Left kidney (tissue), 2 donors: ENCODE results near the gene TEX14. TPM values are rescaled to one million over a fixed set of nuclear protein-coding genes. Genes with fewer than 3 reads are reported as not detected.
"Not testable (repeated sequence)": the region's sequence is repeated elsewhere in the genome, so short reads cannot be mapped to it uniquely, and the experiment has no call there.

ENCODE experiments used
- DNase-seq: peaks from one replicate; pipeline ENCODE4 v3.0.0-alpha.2; 2013
- polyA plus RNA-seq: library from polyadenylated mRNA; unstranded; fragments of 120-200 nt; gene quantifications from one replicate; pipeline ENCODE4 v1.2.1, GENCODE V29; 2013; ENCODE audit not compliant: insufficient read length

The TEX14 gene
- polyA plus RNA-seq, 1 donor: 1.6 TPM

DNA sequence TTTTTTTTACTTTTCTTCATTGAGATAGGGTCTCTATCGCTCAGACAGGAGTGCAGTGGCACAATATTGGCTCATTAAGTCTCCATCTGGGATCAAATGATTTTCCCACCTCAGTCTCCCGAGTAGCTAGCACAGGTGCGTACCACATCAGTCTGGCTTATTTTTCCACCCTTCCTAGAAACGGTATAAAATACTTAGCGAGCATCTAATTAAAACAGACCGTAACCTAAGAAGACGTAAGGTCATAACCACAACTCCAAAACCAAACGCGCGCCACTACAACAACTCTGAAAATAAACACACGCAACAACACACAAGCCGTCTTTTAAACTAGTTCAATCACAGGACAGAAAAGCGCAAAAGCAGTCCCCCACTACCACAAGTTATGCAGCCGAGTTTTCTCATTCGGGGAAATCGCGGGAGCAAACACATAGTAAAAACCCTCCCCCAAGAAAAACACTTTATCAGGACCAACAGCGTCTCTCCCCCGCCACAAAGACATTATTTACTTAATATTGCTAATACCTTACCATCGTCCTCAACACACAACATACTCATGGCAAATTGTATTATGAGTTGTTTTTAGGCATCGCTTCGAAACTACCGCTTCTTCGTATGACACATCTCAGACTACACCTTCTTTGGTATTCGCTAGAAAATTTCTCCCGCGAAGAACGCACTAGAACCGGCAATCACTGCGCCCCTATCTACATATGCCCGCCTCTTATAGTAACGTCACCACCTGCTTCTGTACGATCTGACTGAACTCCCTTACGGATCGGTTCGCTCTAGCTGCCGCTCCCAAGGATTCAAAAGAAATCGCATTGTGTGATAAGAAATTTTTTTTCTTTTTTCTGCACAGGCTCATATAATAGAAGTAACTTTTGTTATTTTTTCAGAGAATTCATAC is 32.8 kb downstream of the TEX14 start:
- peak; percentile 94 for DNase-seq

DNA sequence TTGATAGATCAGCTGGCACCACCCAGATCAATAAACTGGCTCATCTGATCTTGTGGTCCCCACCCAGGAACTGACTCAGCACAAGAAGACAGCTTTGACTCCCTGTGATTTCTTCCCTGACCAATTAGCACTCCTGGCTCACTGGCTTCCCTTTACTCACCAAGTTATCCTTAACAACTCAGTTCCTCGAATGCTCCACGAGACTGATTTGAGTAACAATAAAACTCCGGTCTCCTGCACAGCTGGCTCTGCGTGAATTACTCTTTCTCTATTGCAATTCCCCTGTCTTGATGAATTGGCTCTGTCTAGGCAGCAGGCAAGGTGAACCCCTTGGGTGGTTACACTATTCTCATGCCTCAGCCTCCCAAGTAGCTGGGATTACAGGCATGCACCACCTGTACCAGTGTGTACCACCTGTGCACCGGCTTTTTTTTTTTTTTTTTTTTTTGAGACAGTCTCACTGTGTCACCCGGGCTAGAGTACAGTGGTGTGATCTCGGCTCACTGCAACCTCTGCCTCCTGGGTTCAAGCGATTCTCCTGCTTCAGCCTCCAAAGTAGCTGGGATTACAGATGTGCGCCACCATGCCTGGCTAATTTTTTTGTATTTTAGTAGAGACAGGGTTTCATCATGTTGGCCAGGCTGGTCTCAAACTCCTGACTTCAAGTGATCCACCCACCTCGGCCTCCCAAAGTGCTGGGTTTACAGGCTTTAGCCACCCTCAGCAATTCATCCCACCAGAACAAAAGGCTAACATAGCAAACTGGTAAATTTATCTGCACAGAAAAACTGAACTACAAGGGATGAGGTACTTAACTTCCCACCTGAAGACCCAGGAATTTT is 33.7 kb downstream of the TEX14 start:
- DNase-seq: not testable (repeated sequence)

DNA sequence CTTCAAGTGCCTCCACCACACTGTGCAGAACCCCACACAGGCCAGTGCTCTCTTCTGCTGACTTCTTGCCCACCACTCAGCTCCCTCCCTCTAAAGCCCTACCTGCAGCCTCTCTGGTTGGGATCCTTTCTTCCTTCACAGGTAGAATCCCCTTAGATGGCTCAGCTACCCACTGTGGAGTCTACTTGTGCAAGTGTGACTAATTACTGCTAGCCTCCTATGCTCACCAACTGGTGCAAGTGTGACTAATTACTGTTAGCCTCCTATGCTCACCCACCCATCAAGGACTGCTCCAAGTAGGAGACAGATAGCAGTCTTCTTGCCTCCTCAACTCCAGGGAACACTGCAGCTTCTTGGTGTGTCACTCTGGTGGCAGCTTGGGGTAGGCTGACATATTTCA is 43.6 kb downstream of the TEX14 start:
- no peak for DNase-seq

DNA sequence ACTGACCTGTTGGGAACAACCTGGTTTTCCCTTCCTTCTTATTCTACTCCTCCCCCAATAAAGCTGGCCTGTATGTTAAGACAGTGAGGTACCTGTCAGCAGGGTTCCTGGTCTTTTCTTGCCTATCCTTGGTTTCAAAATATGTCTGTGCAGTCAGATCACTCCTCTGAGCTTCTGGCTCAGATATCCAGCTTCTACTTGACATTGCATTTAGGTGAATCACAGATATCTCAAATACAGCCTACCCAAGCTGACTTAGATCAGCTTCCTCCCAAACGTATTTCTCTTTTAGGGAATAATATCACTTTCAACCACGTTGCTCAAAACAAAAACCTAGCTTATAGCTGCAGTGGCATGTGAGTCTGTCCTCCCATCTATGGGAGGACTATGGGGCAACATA is 48.7 kb downstream of the TEX14 start:
- DNase-seq: no peak

DNA sequence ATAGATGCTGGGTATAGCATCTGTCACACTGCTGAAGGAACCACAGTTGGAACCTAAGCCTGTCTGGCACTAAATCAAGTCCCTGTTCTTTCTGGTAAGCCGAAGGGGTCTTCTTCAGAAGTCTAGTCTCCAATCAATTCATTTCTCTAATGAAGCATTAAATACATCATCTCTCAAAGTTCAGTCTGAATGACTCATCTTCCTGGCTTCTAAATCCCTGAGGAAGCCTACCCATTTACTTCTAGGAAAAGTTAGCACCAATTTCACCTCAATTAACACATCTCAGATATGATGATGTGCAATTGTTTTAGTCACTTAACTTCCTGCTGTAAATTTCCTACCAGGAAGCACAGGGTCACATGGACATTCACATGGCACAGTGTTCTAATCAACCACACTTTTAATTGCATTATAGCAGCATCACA is 49.9 kb downstream of the TEX14 start:
- DNase-seq: no peak

DNA sequence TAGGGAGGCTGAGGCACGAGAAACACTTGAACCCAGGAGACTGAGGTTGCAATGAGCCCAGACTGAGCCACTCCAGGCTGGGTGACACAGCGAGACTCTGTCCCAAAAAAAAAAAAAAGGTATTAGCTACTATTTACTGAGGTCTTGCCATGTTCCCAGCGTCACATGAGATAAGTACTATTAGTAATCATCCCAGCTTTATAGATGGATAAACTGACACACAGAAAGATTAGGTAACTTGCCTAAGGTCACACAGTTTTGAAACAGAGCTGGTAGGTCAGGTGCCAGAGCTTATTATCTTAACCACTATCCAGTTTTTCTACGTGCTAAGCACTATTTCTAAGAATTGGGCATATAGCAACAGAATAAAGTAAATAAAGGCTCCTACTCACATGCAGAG is 51.6 kb downstream of the TEX14 start:
- no peak for DNase-seq

DNA sequence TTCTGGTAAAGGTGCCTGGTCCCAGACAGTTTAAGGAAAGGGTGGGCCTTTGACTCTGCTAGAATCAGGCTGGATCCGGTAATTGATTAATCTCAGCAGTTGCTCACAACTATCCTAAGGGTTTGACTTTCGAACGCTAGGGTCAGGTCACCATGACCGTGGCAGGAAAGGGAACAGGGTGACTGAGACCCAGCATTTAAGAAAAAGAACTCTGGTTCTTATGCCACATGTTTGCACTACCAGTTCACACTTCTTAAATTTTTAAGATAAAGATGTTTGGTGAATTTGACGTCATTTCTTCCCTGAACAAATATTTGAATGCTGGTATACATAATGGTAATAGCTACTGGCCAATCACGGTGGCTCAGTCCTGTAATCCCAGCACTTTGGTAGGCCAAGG is 52.2 kb downstream of the TEX14 start:
- no peak for DNase-seq

DNA sequence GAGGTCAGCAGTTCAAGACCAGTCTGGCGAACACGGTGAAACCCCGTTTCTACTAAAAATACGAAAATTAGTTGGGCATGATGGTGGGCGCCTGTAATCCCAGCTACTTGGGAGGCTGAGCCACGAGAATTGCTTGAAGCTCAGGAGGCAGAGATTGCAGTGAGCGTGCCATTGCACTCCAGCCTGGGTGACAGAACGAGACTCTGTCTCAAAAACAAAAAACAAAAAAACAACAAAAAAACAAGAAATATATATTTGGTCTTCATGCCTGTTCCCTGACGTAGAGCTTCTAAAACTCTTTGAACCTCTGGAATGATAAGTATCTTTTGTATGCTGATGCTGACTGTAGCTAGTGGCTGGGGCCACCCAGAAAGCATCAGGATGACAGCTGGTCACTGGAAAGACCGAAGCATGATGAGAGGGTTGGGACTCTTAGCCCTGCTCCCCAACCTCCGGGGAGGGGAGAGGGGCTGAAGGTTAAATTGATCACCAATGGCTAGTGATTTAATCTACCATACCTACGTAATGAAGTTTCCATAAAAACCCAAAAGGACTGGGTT is 54.8 kb downstream of the TEX14 start:
- DNase-seq: no peak

DNA sequence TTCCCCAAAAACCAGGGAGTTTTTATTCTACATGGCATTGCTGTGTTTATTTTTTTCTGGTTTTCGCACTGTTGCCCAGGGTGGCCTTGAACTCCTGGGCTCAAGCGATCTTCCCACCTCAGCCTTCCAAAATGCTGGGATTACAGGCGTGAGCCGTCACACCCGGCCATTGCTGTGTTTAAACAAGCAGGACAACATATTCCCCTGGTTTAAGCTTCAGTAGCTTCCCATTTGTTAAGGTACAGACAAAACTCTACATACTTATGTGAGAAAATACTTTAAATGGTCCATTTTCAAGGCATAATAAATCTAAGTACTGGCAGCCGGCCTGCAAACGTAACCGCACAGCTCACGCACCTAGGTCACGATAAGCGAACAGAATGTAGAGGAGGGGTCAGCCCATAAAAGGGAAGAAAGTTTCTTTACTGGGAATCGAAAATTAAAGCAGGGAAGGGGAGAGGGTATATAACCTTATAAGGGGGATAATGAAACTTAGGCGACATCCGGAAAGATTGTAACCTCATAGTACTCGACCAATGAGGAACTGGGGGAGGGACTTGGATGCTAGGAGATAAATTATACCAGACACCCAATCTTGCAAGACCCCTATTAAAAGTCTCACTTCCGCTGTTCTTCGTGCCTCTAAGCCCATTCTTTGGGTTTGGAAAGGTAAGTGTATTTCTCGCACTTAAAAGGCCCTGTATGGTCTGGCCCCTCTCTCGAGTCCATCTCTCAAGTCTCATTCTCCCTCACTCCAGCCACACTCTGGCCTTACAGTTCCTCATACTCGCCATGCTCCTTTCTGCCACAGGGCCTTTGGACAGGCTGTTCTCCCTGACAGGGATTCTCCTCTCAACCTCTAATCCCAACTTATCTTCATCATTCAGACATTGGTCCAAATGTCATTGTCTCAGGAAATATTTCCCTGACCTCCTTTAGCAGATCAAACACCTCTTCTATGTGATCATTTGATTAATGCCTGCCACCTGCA is 59.2 kb downstream of the TEX14 start:
- peak; percentile 54 for DNase-seq

DNA sequence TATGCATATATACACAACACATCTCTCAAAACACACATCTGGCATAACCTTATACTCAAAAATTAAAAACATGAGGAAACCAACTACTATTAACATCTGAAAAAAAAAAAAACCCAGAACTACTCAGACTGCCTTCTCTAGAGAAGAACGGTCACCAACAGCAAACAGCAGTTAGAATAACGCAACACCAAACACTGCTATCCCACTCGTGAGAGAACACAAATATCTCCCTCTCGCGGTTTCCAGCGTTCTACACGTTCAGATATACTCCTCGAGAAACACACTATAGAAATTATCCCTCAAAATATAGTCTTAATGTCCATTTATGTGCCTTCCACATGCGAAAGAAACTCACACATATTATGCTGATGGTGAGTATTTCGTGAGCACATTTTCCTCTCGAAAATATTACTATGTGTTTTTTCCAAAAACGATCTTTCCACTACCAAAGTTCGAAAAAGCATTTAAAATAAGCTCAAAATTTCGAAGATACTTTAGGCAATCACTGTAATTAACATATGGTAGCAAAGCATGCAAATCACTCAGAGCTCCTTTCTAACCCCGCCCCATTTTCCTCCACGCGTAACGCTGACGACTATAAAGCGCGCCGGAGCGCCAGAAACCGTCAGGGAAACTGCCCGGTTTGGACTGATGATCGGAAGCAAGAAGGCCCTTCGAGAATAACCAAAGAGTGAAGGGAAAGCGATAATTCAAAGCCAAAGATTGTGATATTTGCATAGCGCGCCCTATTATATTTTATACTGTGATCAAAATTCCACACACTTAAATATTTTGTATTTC is 60.1 kb downstream of the TEX14 start:
- DNase-seq: peak; percentile 97

DNA sequence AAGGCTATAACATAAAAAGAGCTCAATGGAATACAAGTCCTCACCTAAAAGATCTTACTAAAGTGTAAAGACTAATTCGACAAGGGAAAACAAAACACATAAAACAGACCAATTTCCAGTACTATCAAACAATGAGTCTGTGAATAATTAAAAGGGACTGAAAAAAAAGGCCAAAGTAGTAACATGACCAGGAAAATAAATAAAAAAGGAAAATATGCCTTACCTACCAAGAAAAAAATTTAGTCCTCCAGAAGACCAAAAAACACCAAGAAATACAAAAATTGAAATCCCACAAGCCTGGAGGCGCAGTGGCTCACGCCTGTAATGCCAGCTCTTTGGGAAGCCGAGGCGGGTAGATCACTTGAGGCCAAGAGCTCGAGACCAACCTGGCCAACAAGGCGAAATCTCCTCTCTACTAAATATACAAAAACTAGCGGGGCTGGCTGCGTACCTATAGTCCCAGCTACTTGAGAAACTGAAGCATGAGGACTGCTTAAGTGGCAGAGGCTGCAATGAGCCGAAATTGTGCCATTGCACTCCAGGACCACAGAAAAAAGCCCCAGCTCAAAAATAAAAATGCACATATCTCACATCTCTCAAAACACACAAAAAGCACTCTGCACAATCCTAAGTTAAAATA is 60.8 kb downstream of the TEX14 start:
- no peak for DNase-seq

DNA sequence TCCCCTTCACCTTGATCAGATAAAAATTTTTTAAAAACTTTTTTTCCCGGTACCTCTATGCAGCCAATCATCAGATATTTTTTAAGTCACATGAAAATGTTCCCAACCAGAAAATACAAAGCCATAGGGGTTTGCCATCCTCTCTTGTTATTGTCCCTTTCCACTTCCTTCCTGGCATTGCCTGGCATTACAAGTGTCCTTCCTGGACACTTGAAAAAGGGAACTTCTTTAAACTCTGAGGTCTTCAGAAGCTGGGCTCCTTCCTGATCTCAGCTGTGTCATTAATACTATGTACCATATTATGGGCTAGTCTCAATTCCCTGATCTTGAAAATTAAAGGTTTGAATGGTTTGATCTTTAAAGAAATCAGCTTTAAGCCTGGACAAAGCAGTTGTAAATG is 64.9 kb downstream of the TEX14 start:
- no peak for DNase-seq

DNA sequence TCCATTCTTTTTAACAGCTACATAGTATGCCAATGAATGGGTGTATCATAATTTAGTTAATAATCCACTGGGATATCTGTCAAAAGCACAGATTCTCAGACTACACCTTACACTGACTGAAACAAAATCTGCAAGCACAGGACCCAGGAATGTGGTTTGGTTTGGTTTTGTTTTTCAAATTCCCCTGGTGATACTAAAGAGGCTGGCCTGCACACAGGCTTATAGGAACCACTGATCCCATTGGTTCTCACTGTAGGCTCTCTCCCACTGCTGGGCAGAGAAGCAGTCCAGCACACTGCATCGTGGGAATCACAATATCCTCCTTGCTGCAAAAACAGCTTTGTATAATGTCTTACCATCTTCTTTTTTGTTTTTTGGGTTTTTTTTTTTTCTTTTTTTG is 67.1 kb downstream of the TEX14 start:
- no peak for DNase-seq

DNA sequence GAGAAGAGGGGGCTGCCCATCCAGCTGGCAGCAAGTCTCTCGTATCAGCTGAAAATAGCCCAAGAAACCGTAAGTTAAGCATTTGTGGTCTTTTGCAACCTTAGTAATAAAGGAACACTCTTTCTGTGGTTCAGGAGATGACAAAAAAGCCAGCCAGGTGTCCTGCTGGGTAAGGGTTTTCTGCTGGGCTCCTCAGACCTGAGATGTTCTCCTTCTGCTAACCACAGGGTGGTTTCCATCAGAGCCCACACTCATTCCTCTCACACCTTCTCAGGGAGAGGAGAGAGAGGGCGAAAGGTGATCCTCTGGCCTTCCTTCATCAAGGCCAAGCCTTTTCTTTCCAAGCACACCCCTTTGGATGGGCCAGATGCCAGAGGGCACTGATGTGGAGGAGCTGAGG is 70.7 kb downstream of the TEX14 start:
- DNase-seq: no peak

DNA sequence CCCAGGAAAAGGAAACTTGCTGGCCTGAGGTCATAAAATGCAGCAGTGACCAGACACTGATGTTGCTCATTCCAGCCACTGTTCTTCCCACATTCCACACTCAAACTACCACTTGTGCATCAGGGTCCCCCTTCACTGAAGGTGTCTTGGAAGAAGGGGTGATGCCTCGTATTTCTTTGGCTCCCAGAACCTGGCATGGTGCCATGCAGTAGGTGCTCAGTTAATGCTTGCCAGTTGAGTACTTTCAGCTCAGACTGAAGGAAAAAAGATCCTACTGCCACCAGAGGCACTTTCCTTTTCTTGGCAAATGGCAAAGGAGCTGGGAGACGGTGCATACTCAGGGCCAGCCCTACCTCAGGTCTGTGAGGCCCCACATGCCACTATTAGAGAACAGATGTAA is 73.5 kb downstream of the TEX14 start:
- no peak for DNase-seq

DNA sequence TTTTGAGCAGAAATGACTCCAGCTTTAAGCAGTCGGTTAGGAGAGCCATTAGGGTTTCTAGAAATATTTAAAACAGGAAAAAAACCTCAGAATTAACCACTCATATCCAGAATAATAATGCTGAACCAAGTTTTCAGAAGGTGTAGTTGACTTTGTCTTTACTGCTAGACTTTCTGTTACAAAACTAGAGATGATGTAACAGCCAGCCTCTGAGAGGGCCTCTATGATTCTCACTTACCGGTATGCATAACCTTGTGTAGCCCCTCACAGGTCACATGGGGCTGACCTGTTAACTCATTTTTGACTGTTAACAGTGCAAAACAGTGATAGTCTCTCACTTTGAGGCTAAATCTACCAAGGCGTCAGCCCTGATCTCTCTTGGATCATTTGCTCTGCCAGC is 74.3 kb downstream of the TEX14 start:
- DNase-seq: no peak

DNA sequence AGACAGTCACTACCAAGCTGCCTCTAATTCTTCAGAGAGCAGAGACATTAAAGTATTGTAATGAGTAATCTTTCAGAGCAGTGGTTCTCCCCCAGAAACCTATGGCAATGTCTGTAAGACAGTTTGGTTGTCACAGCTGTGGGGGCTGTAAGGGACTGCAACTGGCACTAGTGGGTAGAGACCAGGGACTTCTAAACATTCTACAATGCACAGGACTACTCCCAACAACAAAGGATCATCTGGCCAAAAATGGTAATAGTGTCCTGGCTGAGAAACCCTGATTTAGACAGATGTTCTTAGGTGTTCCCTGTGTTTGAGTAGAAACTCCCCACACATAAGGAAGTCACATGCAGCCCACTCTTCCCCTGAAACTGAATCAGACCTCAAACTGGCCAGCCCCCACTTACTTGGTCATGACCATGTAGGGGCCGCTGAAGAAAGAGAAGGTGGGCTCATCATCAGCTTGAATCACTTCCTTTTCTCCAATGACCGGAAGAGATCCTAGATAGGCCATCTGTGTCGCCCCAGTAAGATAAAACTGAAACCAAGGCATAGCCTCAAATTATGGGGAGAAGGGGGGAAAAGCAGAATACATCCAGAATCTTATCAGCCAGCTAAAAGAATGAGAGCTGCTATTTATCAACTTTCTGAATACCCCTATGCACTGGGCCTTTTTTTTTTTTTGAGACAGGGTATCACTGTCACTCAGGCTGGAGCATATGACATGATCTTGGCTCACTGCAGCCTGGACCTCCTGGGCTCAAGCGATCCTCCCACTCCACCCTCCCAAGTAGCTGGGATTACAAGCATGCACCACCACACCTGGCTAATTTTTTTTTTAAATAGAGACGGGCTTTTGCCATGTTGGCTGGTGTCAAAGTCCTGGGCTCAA is 75.8 kb downstream of the TEX14 start:
- DNase-seq: no peak

DNA sequence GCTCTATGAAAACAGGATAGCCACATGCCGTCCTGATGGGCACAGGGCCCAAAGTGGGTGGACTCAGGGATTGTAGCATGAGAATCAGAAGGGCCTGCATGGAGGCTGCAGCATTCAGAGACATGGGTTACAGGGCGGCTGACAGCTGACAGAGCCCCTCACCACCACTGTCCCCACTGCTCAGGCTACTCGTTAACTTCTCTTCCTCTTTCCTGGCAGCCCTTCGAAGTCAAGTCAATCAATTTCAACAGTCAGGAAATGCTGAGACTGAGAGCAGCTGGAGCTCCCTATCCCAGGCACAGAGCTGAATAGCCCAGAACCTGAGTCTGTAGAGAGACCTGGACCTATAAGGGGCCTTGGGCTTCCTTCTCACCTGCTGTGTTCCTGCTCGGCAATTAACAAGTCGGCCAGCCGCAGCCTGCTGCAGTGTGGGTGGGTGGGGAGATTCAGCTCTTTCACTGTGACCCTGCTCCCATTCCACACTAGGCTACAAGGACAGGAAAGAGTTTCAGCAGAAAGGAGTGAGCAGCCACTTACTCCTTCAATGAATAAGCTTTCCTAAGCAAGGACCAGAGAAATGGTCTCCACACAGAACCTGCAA is 76.9 kb downstream of the TEX14 start:
- DNase-seq: no peak

DNA sequence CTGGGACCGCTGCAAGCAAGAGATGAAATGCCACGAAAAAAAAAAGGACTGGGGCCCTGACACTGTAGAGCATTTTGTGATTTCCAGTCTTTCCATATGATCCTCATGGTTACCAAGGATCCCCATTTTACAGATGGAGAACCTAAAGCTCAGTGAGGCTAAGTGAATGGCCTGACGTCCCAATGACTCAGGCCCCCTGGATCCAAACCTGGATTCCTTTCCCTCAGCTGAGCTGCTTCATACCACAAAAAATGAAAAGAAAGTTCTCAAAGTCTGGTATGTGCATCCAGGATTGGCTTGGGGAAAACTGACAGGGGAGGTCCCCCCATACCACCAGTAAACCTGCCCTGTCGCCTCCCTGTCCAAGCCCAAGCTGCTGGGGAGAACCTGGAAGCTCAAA is 80.5 kb downstream of the TEX14 start:
- no peak for DNase-seq
